Cardiac fibroblast (primary cell): ENCODE measurements around the gene GDPGP1.
A peak's percentile ranks its signal among the peaks of the same experiment; 100 is the strongest.

Experiments
- DNase-seq, 2 donors: peaks; one replicate each; pipeline versions ENCODE4 v3.0.0 to v3.0.0-alpha.2; 2010; ENCODE audit warnings: low read depth in 2 of 2
- H3K4me3 ChIP-seq, 2 donors: replicated peaks in 1 of 2; 1 replicate in 1 of 2; 2 replicates in 1 of 2; pipeline ENCODE4 v1.5.1; 2011; ENCODE audit warnings: low read depth in 2 of 2, low read length in 2 of 2, mild to moderate bottlenecking in 2 of 2, moderate library complexity in 1 of 2
- CTCF ChIP-seq: IDR thresholded peaks from one replicate; pipeline ENCODE4 v1.5.1; 2011; ENCODE audit warnings: low read depth, mild to moderate bottlenecking, low read length, inconsistent platforms

The GDPGP1 gene

GRCh38 chr15:90190606-90191343, 43.2 kb upstream of the GDPGP1 start:
- DNase-seq: no peak
- no peak overlapping the region for H3K4me3 ChIP-seq
- TF ChIP-seq CTCF: no peak

- TF ChIP-seq CTCF: no peak
- H3K4me3 ChIP-seq: no peak overlapping the region
- DNase-seq: no peak
These were observed 42.7 kb upstream of the GDPGP1 start for GRCh38 chr15:90191344-90191687.

- no peak overlapping the region for H3K4me3 ChIP-seq
- peak in 1 of 2 donors; percentile 84 for DNase-seq
- TF ChIP-seq CTCF: no peak
These were observed 42.1 kb upstream of the GDPGP1 start for GRCh38 chr15:90191794-90192509.

- no peak overlapping the region for H3K4me3 ChIP-seq
- no peak for TF ChIP-seq CTCF
- no peak for DNase-seq
These were observed 40.8 kb upstream of the GDPGP1 start for GRCh38 chr15:90192961-90193786.

- DNase-seq: no peak
- TF ChIP-seq CTCF: no peak
- H3K4me3 ChIP-seq: no peak overlapping the region
These were observed 39.4 kb upstream of the GDPGP1 start for GRCh38 chr15:90194655-90195054.

GRCh38 chr15:90200534-90201129, 33.4 kb upstream of the GDPGP1 start:
- TF ChIP-seq CTCF: no peak
- peak overlapping the region; percentile 53 to 72 for H3K4me3 ChIP-seq
- DNase-seq: no peak
